Hematopoietic multipotent progenitor cell treated with erythropoietin and hydrocortisone succinate and interleukin-3 and kit ligand, for 17 days (in vitro differentiated cells): ENCODE results near the gene ARPIN.
"Not testable (repeated sequence)": the region's sequence is repeated elsewhere in the genome, so short reads cannot be mapped to it uniquely, and the experiment has no call there.

Experiments used
- DNase-seq: peaks from one replicate; pipeline ENCODE4 v3.0.0-alpha.2; 2015; ENCODE audit warnings: low spot score

Gene ARPIN

GRCh38 chr15:89910891-89911626, 1.7 kb downstream of the ARPIN start:
- no peak for DNase-seq

- no peak for DNase-seq
These were observed 3.1 kb downstream of the ARPIN start for GRCh38 chr15:89909611-89910010.

GRCh38 chr15:89908226-89908625, 4.5 kb downstream of the ARPIN start:
- no peak for DNase-seq

- no peak for DNase-seq
These were observed 5.5 kb downstream of the ARPIN start for GRCh38 chr15:89907289-89907688.

- no peak for DNase-seq
These were observed 6.8 kb downstream of the ARPIN start for GRCh38 chr15:89905846-89906378.

GRCh38 chr15:89904519-89904918, 8.2 kb downstream of the ARPIN start:
- no peak for DNase-seq

- DNase-seq: no peak
These were observed 9.0 kb downstream of the ARPIN start for GRCh38 chr15:89903858-89904130.

GRCh38 chr15:89903015-89903857, 9.5 kb downstream of the ARPIN start:
- no peak for DNase-seq

- no peak for DNase-seq
These were observed 11.9 kb downstream of the ARPIN start for GRCh38 chr15:89900849-89901248.

GRCh38 chr15:89899951-89900567, 12.7 kb downstream of the ARPIN start:
- DNase-seq: no peak

- DNase-seq: no peak
These were observed 13.3 kb downstream of the ARPIN start for GRCh38 chr15:89899295-89899945.

- DNase-seq: no peak
These were observed 14.0 kb downstream of the ARPIN start for GRCh38 chr15:89898614-89899294.

- DNase-seq: no peak
These were observed 14.6 kb downstream of the ARPIN start for GRCh38 chr15:89898146-89898545.

GRCh38 chr15:89893696-89894447, 18.9 kb downstream of the ARPIN start, which contains the start of gene AP3S2:
AP3S2 (minus strand) TSS chr15:89893994; CDS start chr15:89893949, 45 bp downstream.
- peak; percentile 91 for DNase-seq

GRCh38 chr15:89893027-89893426, 19.7 kb downstream of the ARPIN start:
- DNase-seq: peak; percentile 30

GRCh38 chr15:89888214-89888804, 24.4 kb downstream of the ARPIN start:
- peak; percentile 23 for DNase-seq

- no peak for DNase-seq
These were observed 27.1 kb downstream of the ARPIN start for GRCh38 chr15:89885611-89886010.

GRCh38 chr15:89885179-89885578, 27.6 kb downstream of the ARPIN start:
- not testable (repeated sequence) for DNase-seq

- no peak for DNase-seq
These were observed 29.2 kb downstream of the ARPIN start for GRCh38 chr15:89883518-89883917.

GRCh38 chr15:89880727-89881126, 32.0 kb downstream of the ARPIN start:
- DNase-seq: no peak
